IMR-90 (cell line): ENCODE measurements around the gene PDGFD. TPM values are rescaled to one million over a fixed set of nuclear protein-coding genes. Genes with fewer than 3 reads are reported as not detected.
A peak's percentile ranks its signal among the peaks of the same experiment; 100 is the strongest.

Experiments used
- ATAC-seq: fragments of 200-7000 bp; cut with Tn5 transposase; 2 replicates; pipeline ENCODE4 v1.9.1; 2020; ENCODE audit warnings: low read depth, mild to moderate bottlenecking, moderate library complexity
- BruUV-seq: library from RNA; stranded (reverse); fragments of 400-500 nt; replicated peaks from 2 replicates; lab custom pipeline; 2021; lab: Mats Ljungman, UMichigan
- CTCF ChIA-PET: fragments of 300-600 bp; formaldehyde crosslinking; extraction: SDS; loops from one replicate; lab custom pipeline; 2021; ENCODE audit warnings: antibody characterized with exemption; lab: Yijun Ruan, JAX
- POLR2A ChIA-PET: fragments of 300-600 bp; sonication (Branson Sonifier 250); formaldehyde crosslinking; loops from one replicate; lab custom pipeline; 2022; ENCODE audit warnings: antibody characterized with exemption; ENCODE audit not compliant: unreplicated experiment; lab: Charles Lee
- DNase-seq: peaks from one replicate; pipeline ENCODE4 v3.0.0; 2013
- H2AFZ ChIP-seq: replicated peaks from 2 replicates; pipeline ENCODE3; 2013; ENCODE audit warnings: low read length, mild to moderate bottlenecking; ENCODE audit not compliant: poor library complexity
- H2AK5ac ChIP-seq: 2 replicates; pipeline ENCODE4 v1.6.1; 2013; ENCODE audit warnings: low read depth, low read length, inconsistent platforms
- H2AK9ac ChIP-seq: replicated peaks from 2 replicates; pipeline ENCODE3; 2013; ENCODE audit warnings: mild to moderate bottlenecking, low read depth, low read length, moderate library complexity; ENCODE audit not compliant: poor library complexity
- H2BK120ac ChIP-seq: 2 replicates; pipeline ENCODE4 v1.6.1; 2013; ENCODE audit warnings: low read depth, low read length, inconsistent platforms
- H2BK15ac ChIP-seq: 3 replicates; pipeline ENCODE4 v1.6.1; 2013; ENCODE audit warnings: low read depth, low read length, inconsistent platforms
- H2BK20ac ChIP-seq: 2 replicates; pipeline ENCODE4 v1.6.1; 2013; ENCODE audit warnings: low read depth, mild to moderate bottlenecking, inconsistent platforms, low read length, moderate library complexity
- H2BK5ac ChIP-seq: 2 replicates; pipeline ENCODE4 v1.6.1; 2013; ENCODE audit warnings: mild to moderate bottlenecking, low read depth, low read length, inconsistent platforms; ENCODE audit not compliant: poor library complexity, severe bottlenecking
- H3K14ac ChIP-seq: replicated peaks from 2 replicates; pipeline ENCODE4 v1.6.1; 2013; ENCODE audit warnings: low read depth, low read length, inconsistent platforms
- H3K18ac ChIP-seq: 2 replicates; pipeline ENCODE4 v1.6.1; 2013; ENCODE audit warnings: low read depth, low read length, control low read depth
- H3K23ac ChIP-seq: 2 replicates; pipeline ENCODE4 v1.6.1; 2013; ENCODE audit warnings: low read depth, low read length, inconsistent platforms
- H3K27ac ChIP-seq: 2 replicates; pipeline ENCODE4 v1.5.1; 2013; ENCODE audit warnings: mild to moderate bottlenecking, control low read depth, low read length; ENCODE audit not compliant: insufficient read depth
- H3K27me3 ChIP-seq: 2 replicates; pipeline ENCODE4 v1.6.1; 2013; ENCODE audit warnings: low read length; ENCODE audit not compliant: control insufficient read depth, insufficient read depth
- H3K36me3 ChIP-seq: 2 replicates; pipeline ENCODE4 v1.6.1; 2013; ENCODE audit warnings: low read length, mixed read lengths; ENCODE audit not compliant: control insufficient read depth, insufficient read depth
- H3K4ac ChIP-seq: 2 replicates; pipeline ENCODE4 v1.6.1; 2013; ENCODE audit warnings: low read depth, low read length, inconsistent platforms
- H3K4me1 ChIP-seq: 2 replicates; pipeline ENCODE4 v1.6.1; 2013; ENCODE audit warnings: low read length, mixed read lengths; ENCODE audit not compliant: control insufficient read depth, insufficient read depth
- H3K4me2 ChIP-seq: 2 replicates; pipeline ENCODE4 v1.6.1; 2013; ENCODE audit warnings: low read depth, mild to moderate bottlenecking, control low read depth, low read length, moderate library complexity
- H3K4me3 ChIP-seq: 2 replicates; pipeline ENCODE4 v1.5.1; 2013; ENCODE audit warnings: low read depth, mild to moderate bottlenecking, control low read depth, low read length, moderate library complexity; ENCODE audit not compliant: insufficient read depth
- H3K56ac ChIP-seq: 2 replicates; pipeline ENCODE4 v1.6.1; 2013; ENCODE audit warnings: low read length, inconsistent platforms; ENCODE audit not compliant: insufficient read depth; ENCODE audit errors: extremely low read depth
- H3K79me1 ChIP-seq, 2 experiments: 2 replicates each; pipeline ENCODE4 v1.6.1; 2013; ENCODE audit warnings: low read length in 2 of 2, inconsistent platforms in 1 of 2, low read depth in 1 of 2
- H3K9ac ChIP-seq: 2 replicates; pipeline ENCODE4 v1.6.1; 2013; ENCODE audit warnings: low read depth, low read length, control low read depth
- H3K9me1 ChIP-seq: 2 replicates; pipeline ENCODE4 v1.6.1; 2013; ENCODE audit warnings: low read length, inconsistent platforms; ENCODE audit not compliant: insufficient read depth
- H3K9me3 ChIP-seq: 2 replicates; pipeline ENCODE4 v1.6.1; 2013; ENCODE audit warnings: low read length; ENCODE audit not compliant: control insufficient read depth, insufficient read depth
- H4K20me1 ChIP-seq: 2 replicates; pipeline ENCODE4 v1.6.1; 2013; ENCODE audit warnings: low read length, inconsistent platforms; ENCODE audit not compliant: insufficient read depth
- H4K5ac ChIP-seq: 2 replicates; pipeline ENCODE4 v1.6.1; 2013; ENCODE audit warnings: mild to moderate bottlenecking, low read depth, low read length, control low read depth
- H4K8ac ChIP-seq, 2 experiments: 2 replicates each; pipeline ENCODE4 v1.6.1; 2013; ENCODE audit warnings: low read depth in 2 of 2, low read length in 2 of 2, control low read depth in 1 of 2, inconsistent platforms in 1 of 2
- H4K91ac ChIP-seq: 2 replicates; pipeline ENCODE4 v1.6.1; 2013; ENCODE audit warnings: low read depth, low read length, inconsistent platforms; ENCODE audit not compliant: insufficient read depth
- BHLHE40 ChIP-seq: fragments of 150-350 bp; IDR thresholded peaks from 2 replicates; pipeline ENCODE4 v1.6.1; 2016; ENCODE audit warnings: mild to moderate bottlenecking, low read depth, low read length
- CHD1 ChIP-seq: IDR thresholded peaks from 2 replicates; pipeline ENCODE4 v1.6.1; 2012; ENCODE audit warnings: low read depth, low read length, improper control_type of control experiment
- CTCF ChIP-seq: conservative IDR thresholded peaks from 2 replicates; pipeline ENCODE4 v1.5.1; 2012; ENCODE audit warnings: mild to moderate bottlenecking, low read depth, low read length, improper control_type of control experiment
- ELK1 ChIP-seq: fragments of 150-350 bp; IDR thresholded peaks from 2 replicates; pipeline ENCODE4 v1.6.1; 2016; ENCODE audit warnings: low read depth, mild to moderate bottlenecking, low read length, moderate library complexity, borderline replicate concordance
- FOS ChIP-seq: fragments of 150-350 bp; IDR thresholded peaks from 2 replicates; pipeline ENCODE4 v1.6.1; 2016; ENCODE audit warnings: low read depth, low read length
- MAFK ChIP-seq: IDR thresholded peaks from 2 replicates; pipeline ENCODE4 v1.6.1; 2012; ENCODE audit warnings: low read depth, low read length, improper control_type of control experiment
- MAZ ChIP-seq: IDR thresholded peaks from 2 replicates; pipeline ENCODE4 v1.6.1; 2012; ENCODE audit warnings: low read depth, mild to moderate bottlenecking, low read length, improper control_type of control experiment, moderate library complexity, borderline replicate concordance
- MXI1 ChIP-seq: IDR thresholded peaks from 2 replicates; pipeline ENCODE4 v1.6.1; 2012; ENCODE audit warnings: low read depth, mild to moderate bottlenecking, low read length, moderate library complexity, borderline replicate concordance
- NFE2L2 ChIP-seq: fragments of 150-350 bp; IDR thresholded peaks from 2 replicates; pipeline ENCODE4 v1.6.1; 2016; ENCODE audit warnings: low read depth, mild to moderate bottlenecking, low read length
- RAD21 ChIP-seq: IDR thresholded peaks from 2 replicates; pipeline ENCODE4 v1.6.1; 2012; ENCODE audit warnings: low read length, improper control_type of control experiment
- RCOR1 ChIP-seq: IDR thresholded peaks from 2 replicates; pipeline ENCODE4 v1.6.1; 2012; ENCODE audit warnings: mild to moderate bottlenecking, low read length, improper control_type of control experiment; ENCODE audit not compliant: insufficient replicate concordance
- RFX5 ChIP-seq: IDR thresholded peaks from 2 replicates; pipeline ENCODE4 v1.8.0; 2012; ENCODE audit warnings: low read depth, mild to moderate bottlenecking, low read length, moderate library complexity
- SMC3 ChIP-seq: fragments of 150-350 bp; IDR thresholded peaks from 2 replicates; pipeline ENCODE4 v1.6.1; 2016; ENCODE audit warnings: low read depth, mild to moderate bottlenecking, antibody characterized with exemption, low read length, moderate library complexity
- WGBS, 2 experiments: methylation state at CpG; one replicate each; pipeline versions ENCODE4 v1.1.5 to v1.1.7; 2013; ENCODE audit warnings: missing lambda C conversion rate in 2 of 2; ENCODE audit not compliant: insufficient read length in 1 of 2; ENCODE audit errors: extremely low coverage in 2 of 2; 5-methylcytosine and 5-hydroxymethylcytosine counted together
- dilution Hi-C: fragments of 300-500 bp; cut with HindIII; formaldehyde crosslinking; loops from one replicate; pipeline ENCODE4 v1.14.3; 2018; ENCODE audit warnings: low sequenced_read_pairs; ENCODE audit not compliant: unreplicated experiment
- in situ Hi-C: fragments of 300-500 bp; cut with MboI; formaldehyde crosslinking; loops from 3 replicates; pipeline ENCODE4 v1.14.3; 2019; ENCODE audit warnings: low sequenced_read_pairs, inconsistent platforms, mixed read lengths
- intact Hi-C: fragments of 100-400 bp; cut with micrococcal nuclease; formaldehyde crosslinking; loops from 2 replicates; pipeline ENCODE4 v1.10.0; 2022
- polyA plus RNA-seq, 3 experiments: library from polyadenylated mRNA; depleted of rRNA; stranded (reverse); fragments of >200 nt; gene quantifications; 2 replicates each; pipeline ENCODE4 v1.2.3, GENCODE V29; 2012; ENCODE audit warnings: low replicate concordance in 1 of 3
- total RNA-seq: library from RNA; depleted of rRNA; stranded (reverse); fragments of >200 nt; gene quantifications from 2 replicates; pipeline ENCODE4 v1.2.3, GENCODE V29; 2012
- TF ChIP-seq, protein P1 (sequence below): fragments of 150-350 bp; IDR thresholded peaks from 2 replicates; pipeline ENCODE4 v1.6.1; 2017; ENCODE audit warnings: mild to moderate bottlenecking, antibody characterized with exemption, low read length, low read depth

Gene PDGFD
- total and polyA plus RNA-seq, 2 of the 4 experiments (the other 2 are of a cell fraction), result 2.1 to 3.0 TPM

DNA sequence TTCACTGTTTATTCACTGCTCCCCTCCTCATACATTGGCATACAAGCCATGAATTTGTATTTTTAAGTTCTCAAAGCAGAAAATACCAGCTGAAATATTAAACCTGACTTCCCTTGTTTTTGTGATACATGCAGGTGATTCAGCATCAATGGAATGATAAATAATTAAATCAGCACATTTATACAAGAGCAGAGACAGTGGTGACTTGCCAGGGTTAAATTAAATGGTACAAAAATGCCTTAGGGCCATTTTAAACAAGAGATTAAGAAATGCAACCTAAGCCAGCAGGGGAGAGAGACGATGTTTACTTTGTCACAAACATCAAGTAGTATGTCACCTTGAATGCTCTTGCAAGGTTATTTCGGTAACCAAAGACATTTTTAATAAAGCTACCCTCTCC is 223.4 kb downstream of the PDGFD start:
- Histone ChIP-seq H3K36me3 (no peaks in the 10 kb centered on the region), H3K18ac (peak overlapping the region; percentile 12; the same call in 1 of the 2 replicates), H4K8ac (no peak overlapping the region), H3K4me2 (peak overlapping the region; percentile 68; the same call in 1 of the 2 replicates), H3K56ac (no peak overlapping the region), H3K4me1 (no peaks in the 10 kb centered on the region; the same call in 1 of the 2 replicates), H2BK120ac (peak overlapping the region; percentile 39; the same call in 1 of the 2 replicates), H3K79me1 (no peaks in the 10 kb centered on the region), H3K4me3 (no peak overlapping the region), H2BK20ac (no peak overlapping the region), H4K5ac (peak overlapping the region; percentile 85; the same call in 1 of the 2 replicates), H3K4ac (no peak overlapping the region; the same call in 1 of the 2 replicates), H3K14ac (no peak overlapping the region), H3K9me1 (0 out of 2 replicates have a peak, but pooled peaks cover 2% of the 10 kb centered on the region), H2AFZ (no peak overlapping the region), H2BK15ac (no peak overlapping the region), H3K27ac (no peak overlapping the region), H3K23ac (no peak overlapping the region), H2AK5ac (no peak overlapping the region), H4K20me1 (no peaks in the 10 kb centered on the region), H2AK9ac (no peak overlapping the region), H4K91ac (no peak overlapping the region), H2BK5ac (peak overlapping the region; percentile 59), H3K9ac (no peak overlapping the region), H3K9me3 (no peaks in the 10 kb centered on the region), H3K27me3 (no peaks in the 10 kb centered on the region)
- TF ChIP-seq ELK1, result no peak
- TF ChIP-seq CTCF, result no peak
- TF ChIP-seq SMC3, result no peak
- no peak for TF ChIP-seq RCOR1
- TF ChIP-seq MXI1, result no peak
- TF ChIP-seq MAZ, result no peak
- TF ChIP-seq FOS, result no peak
- no peak for TF ChIP-seq MAFK
- no peak for TF ChIP-seq BHLHE40
- TF ChIP-seq RFX5, result no peak
- no peak for TF ChIP-seq CHD1
- no peak for TF ChIP-seq NFE2L2
- TF ChIP-seq, protein P1, sequence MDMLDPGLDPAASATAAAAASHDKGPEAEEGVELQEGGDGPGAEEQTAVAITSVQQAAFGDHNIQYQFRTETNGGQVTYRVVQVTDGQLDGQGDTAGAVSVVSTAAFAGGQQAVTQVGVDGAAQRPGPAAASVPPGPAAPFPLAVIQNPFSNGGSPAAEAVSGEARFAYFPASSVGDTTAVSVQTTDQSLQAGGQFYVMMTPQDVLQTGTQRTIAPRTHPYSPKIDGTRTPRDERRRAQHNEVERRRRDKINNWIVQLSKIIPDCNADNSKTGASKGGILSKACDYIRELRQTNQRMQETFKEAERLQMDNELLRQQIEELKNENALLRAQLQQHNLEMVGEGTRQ, result no peak
- TF ChIP-seq RAD21, result no peak
- no TSS peak for BruUV-seq
- dilution Hi-C loops (no loop called here), in situ Hi-C loops (no loop called here), intact Hi-C loops (loop anchor here (10.0 kb wide), 1 partner anchor 1294 kb away; no protein-coding TSS in a partner anchor)
- DNase-seq (peak; percentile 65), ATAC-seq (peak; percentile 74)
- CTCF ChIA-PET, result no interaction called here
- POLR2A ChIA-PET, result no interaction called here
- no CpG with 5 or more reads among the region's 2 CpGs for WGBS, 2 experiments
